Right ventricle myocardium superior (tissue), 1 donor: ENCODE results near the gene SGCD. TPM values are rescaled to one million over a fixed set of nuclear protein-coding genes. Genes with fewer than 3 reads are reported as not detected.

Experiments used
- ATAC-seq: fragments of 200-7000 bp; cut with Tn5 transposase; one replicate; pipeline ENCODE4 v1.9.1; 2020; ENCODE audit warnings: mild to moderate bottlenecking; ENCODE audit not compliant: poor library complexity
- DNase-seq: peaks from one replicate; pipeline ENCODE4 v3.0.0-alpha.2; 2020
- intact Hi-C: fragments of 100-400 bp; cut with DNase I; formaldehyde crosslinking; loops from one replicate; pipeline ENCODE4 v1.11.2; 2022
- total RNA-seq: library from RNA; stranded (reverse); fragmentation: NEBNext Ultra II Directional; extraction: Animal tissue kit (Norgen Biotek cat#: 25700); gene quantifications from one replicate; pipeline ENCODE4 v1.2.1, GENCODE V29; 2021
- donor health status: DM: no; HTN: yes; CAD: no; lungs with severe emphysema.

The SGCD gene
- total RNA-seq, 1 donor from 2014 or later = 81.5 TPM

GRCh38 chr5:156758011-156758791, 431.2 kb downstream of the SGCD start:
- ATAC-seq (peak; percentile 70), DNase-seq (no peak)
- intact Hi-C loops = loop anchor here (10.0 kb wide), 1 partner anchor 163 kb away; no protein-coding TSS in a partner anchor

GRCh38 chr5:156759156-156759555, 432.2 kb downstream of the SGCD start:
- no peak for DNase-seq
- intact Hi-C loops = loop anchor here (10.0 kb wide), 1 partner anchor 164 kb away; no protein-coding TSS in a partner anchor
- peak; percentile 87 for ATAC-seq

- no peak for DNase-seq
Measured at GRCh38 chr5:156762771-156763170, 435.8 kb downstream of the SGCD start.

GRCh38 chr5:156764176-156764971, 437.4 kb downstream of the SGCD start:
- intact Hi-C loops = no loop called here
- DNase-seq (no peak), ATAC-seq (no peak)

More at GRCh38 chr5:156762771-156763170, 435.8 kb downstream of the SGCD start:
- intact Hi-C loops = no loop called here
- no peak for ATAC-seq

- no peak for DNase-seq
- ATAC-seq = no peak
- intact Hi-C loops = no loop called here
Measured at GRCh38 chr5:156774273-156774672, 447.3 kb downstream of the SGCD start.

- ATAC-seq (peak; percentile 51), DNase-seq (no peak)
- intact Hi-C loops = no loop called here
Measured at GRCh38 chr5:156778139-156778706, 451.3 kb downstream of the SGCD start.

- intact Hi-C loops = no loop called here
- no peak for DNase-seq
- ATAC-seq = no peak
Measured at GRCh38 chr5:156778752-156779151, 451.8 kb downstream of the SGCD start.

- ATAC-seq (no peak), DNase-seq (no peak)
- intact Hi-C loops = no loop called here
Measured at GRCh38 chr5:156779436-156779835, 452.5 kb downstream of the SGCD start.

- ATAC-seq = no peak
- intact Hi-C loops = no loop called here
- DNase-seq = no peak
Measured at GRCh38 chr5:156783092-156783491, 456.1 kb downstream of the SGCD start.

- ATAC-seq = no peak
- DNase-seq = no peak
- intact Hi-C loops = no loop called here
Measured at GRCh38 chr5:156794687-156795086, 467.7 kb downstream of the SGCD start.

- ATAC-seq = no peak
- no peak for DNase-seq
- intact Hi-C loops = no loop called here
Measured at GRCh38 chr5:156798201-156798600, 471.2 kb downstream of the SGCD start.

- ATAC-seq = no peak
- DNase-seq = no peak
- intact Hi-C loops = no loop called here
Measured at GRCh38 chr5:156799171-156799570, 472.2 kb downstream of the SGCD start.

- DNase-seq = no peak
- ATAC-seq = no peak
- intact Hi-C loops = no loop called here
Measured at GRCh38 chr5:156800929-156801328, 474.0 kb downstream of the SGCD start.

- intact Hi-C loops = no loop called here
- ATAC-seq = no peak
Measured at GRCh38 chr5:156802501-156802900, 475.5 kb downstream of the SGCD start.

GRCh38 chr5:156803404-156803803, 476.4 kb downstream of the SGCD start:
- DNase-seq (no peak), ATAC-seq (no peak)
- intact Hi-C loops = no loop called here

More at GRCh38 chr5:156802501-156802900, 475.5 kb downstream of the SGCD start:
- DNase-seq = no peak

GRCh38 chr5:156812959-156813358, 486.0 kb downstream of the SGCD start:
- intact Hi-C loops = no loop called here
- no peak for ATAC-seq
- DNase-seq = no peak

- intact Hi-C loops = no loop called here
- peak; percentile 59 for ATAC-seq
Measured at GRCh38 chr5:156815988-156816599, 489.1 kb downstream of the SGCD start.

More at GRCh38 chr5:156815988-156816599, 489.1 kb downstream of the SGCD start:
- DNase-seq = no peak
